ENCODE data around the gene ALKBH8. TPM values are rescaled to one million over a fixed set of nuclear protein-coding genes. Genes with fewer than 3 reads are reported as not detected.

ALKBH8 gene
- total and polyA plus RNA-seq, 2 of the 13 experiments (the other 11 are each of a cell fraction or from before 2014, with no cell fraction given), result 2.4 to 9.1 TPM

DNA sequence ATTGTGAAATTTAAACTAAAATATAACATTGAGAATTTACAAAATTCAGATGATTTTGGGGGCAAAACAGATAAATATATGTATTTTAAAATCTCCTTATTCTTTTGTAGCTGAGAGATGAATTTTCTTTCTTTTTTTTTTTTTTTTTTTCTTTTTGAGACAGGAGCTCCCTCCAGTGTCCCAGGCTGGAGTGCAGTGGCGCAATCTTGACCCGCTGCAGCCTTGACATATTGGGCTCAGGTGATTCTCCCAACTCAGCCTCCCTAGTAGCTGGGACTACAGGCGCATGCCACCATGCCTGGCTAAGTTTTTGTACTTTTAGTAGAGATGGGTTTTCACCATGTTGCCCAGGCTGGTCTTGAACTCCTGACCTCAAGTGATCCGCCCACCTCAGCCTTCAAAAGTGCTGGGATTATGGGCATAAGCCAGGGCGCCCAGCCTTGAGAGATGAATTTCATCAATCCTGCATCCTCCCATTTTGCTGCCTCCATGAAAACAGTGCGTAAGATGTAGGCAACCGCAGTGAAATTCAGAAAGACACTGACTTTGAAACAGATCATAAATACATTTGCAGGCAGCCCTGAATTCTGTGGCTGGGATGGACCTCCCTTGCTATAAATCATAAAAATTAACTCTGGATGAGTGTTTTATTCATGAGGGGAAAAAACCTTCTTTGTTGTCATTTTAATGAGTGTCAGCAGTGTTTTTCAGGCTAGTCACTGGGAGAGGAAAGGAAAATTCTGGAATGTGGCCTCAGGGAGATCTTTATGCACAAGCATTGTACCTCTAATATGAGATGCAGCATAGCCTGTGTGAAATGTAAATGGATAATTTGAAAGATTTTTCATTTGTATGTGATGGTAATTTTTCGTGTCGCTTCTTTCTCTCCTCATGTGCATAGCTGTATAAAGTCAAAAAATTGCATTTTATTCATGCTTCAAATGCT is 39.8 kb upstream of the ALKBH8 start:
- Histone ChIP-seq H2AFZ (ENCODE audit: low read length) (no peak overlapping the region), H3K36me3 (replicated peaks in 1 of 2; ENCODE audit: control insufficient read depth in 1 of 2, insufficient read depth in 2 of 2, low read length in 2 of 2) (no peaks in the 10 kb centered on the region), H3K4me3 (replicated peaks in 1 of 3; ENCODE audit: insufficient read depth in 1 of 3, low read depth in 2 of 3, low read length in 3 of 3) (no peak overlapping the region), H3K9me3 (ENCODE audit: low read length) (no peaks in the 10 kb centered on the region), H3K4me1 (ENCODE audit: insufficient read depth, low read length) (0 out of 2 replicates have a peak, but pooled peaks cover 8% of the 10 kb centered on the region), H4K20me1 (ENCODE audit: insufficient read depth, low read length) (no peaks in the 10 kb centered on the region), H3K27ac (ENCODE audit: extremely low read length, insufficient read depth, low read length) (no peak overlapping the region), H3K4me2 (ENCODE audit: low read depth, low read length) (no peak overlapping the region), H3K9ac (ENCODE audit: insufficient read depth, low read depth, low read length) (no peak overlapping the region), H3K79me2 (ENCODE audit: insufficient read depth, low read length) (no peaks in the 10 kb centered on the region), H3K27me3 (ENCODE audit: control insufficient read depth in 1 of 2, insufficient read depth in 2 of 2, low read length in 2 of 2) (no peaks in the 10 kb centered on the region)
- peak; percentile 40; the same call in 1 of the 2 replicates for TF ChIP-seq CEBPG (CRISPR knock-in tag; IDR thresholded peaks at IDR 0.05)
- TF ChIP-seq ZNF781 (CRISPR knock-in tag; IDR thresholded peaks at IDR 0.05; ENCODE audit: borderline replicate concordance, not compliant biosample characterization), result no peak
- TF ChIP-seq ZFP37 (CRISPR knock-in tag; IDR thresholded peaks at IDR 0.05; ENCODE audit: borderline replicate concordance), result no peak
- no peak for TF ChIP-seq IRX3 (CRISPR knock-in tag; IDR thresholded peaks at IDR 0.05; ENCODE audit: borderline replicate concordance, low read depth)
- TF ChIP-seq HNRNPL (IDR thresholded peaks at IDR 0.05; ENCODE audit: low read depth, low read length), result no peak
- ChIA-PET CTCF (ENCODE audit: low intra/inter-chr PET ratio, low total read pairs) (no interaction called here), POLR2A (no interaction called here)
- no TSS peak for BruUV-seq (replicated peaks)
- ATAC-seq (no peak; the same call in 2 of the 3 replicates), FAIRE-seq (no peak), DNase-seq (ENCODE audit: low spot score) (no peak)
- 53% methylated on average over 9 of the region's 9 CpGs for WGBS (ENCODE audit: low lambda C conversion rate)
- in situ Hi-C loops (cut with HindIII; ENCODE audit: extremely low pct_ligation_motif_present, low pct_unique_long_range_greater_than_20kb), result no loop called here
- intact Hi-C loops (cut with micrococcal nuclease; ENCODE audit: unreplicated experiment), result no loop called here

DNA sequence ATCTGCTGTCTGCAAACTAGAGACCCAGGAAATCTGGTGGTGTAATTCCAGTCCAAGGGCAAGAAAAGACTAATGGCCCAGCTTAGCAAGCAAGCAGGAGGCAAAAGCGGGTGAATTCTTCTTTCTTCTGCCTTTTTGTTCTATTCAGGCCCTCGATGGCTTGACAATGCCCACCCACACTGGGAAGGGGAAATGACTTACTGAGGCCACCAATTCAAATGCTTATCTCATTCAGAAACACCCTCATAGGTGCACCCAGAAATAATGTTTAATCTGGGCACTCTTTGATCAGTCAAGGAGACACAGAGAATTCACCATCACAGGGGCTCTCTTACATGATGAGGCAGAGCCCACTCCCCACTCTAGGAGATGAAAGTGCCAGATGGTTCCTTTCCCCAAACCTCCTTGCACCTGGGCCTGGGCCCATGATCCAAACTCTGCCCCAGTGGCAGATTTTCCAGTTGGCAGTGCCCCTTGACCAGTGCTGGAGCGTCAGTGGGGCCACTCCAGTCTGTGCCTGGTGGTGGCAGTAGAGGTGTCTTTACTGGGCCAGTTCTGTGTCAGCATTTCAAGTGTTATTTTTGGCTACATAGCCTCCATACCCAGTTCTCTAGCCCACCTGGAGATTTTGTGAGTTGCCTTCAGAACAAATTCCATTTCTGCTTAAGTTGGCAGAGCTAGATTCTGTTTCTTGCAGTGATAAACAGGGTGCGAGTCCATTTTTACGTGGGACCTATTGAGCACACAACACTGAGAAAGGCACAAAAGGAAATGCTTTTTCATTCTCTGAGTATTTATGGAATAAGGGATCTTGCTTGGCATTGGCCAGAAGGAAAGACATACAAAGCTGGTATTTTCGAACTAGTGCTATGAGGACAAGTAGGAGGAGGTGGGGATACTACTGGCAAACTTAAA is 32.9 kb upstream of the ALKBH8 start:
- in situ Hi-C loops (cut with HindIII; ENCODE audit: extremely low pct_ligation_motif_present, low pct_unique_long_range_greater_than_20kb) (no loop called here), intact Hi-C loops (cut with micrococcal nuclease; ENCODE audit: unreplicated experiment) (no loop called here)
- Histone ChIP-seq H2AFZ (ENCODE audit: low read length) (no peak overlapping the region), H3K9me3 (ENCODE audit: low read length) (no peaks in the 10 kb centered on the region), H3K36me3 (replicated peaks in 1 of 2; ENCODE audit: control insufficient read depth in 1 of 2, insufficient read depth in 2 of 2, low read length in 2 of 2) (no peaks in the 10 kb centered on the region), H3K4me2 (ENCODE audit: low read depth, low read length) (no peak overlapping the region), H3K4me1 (ENCODE audit: insufficient read depth, low read length) (no peaks in the 10 kb centered on the region), H3K27ac (ENCODE audit: extremely low read length, insufficient read depth, low read length) (no peak overlapping the region), H3K9ac (ENCODE audit: insufficient read depth, low read depth, low read length) (no peak overlapping the region), H3K4me3 (replicated peaks in 1 of 3; ENCODE audit: insufficient read depth in 1 of 3, low read depth in 2 of 3, low read length in 3 of 3) (no peak overlapping the region), H3K27me3 (ENCODE audit: control insufficient read depth in 1 of 2, insufficient read depth in 2 of 2, low read length in 2 of 2) (peaks cover 0 to 6% of the 10 kb centered on the region in 2 experiments; a peak in 1 of 5 replicates), H4K20me1 (ENCODE audit: insufficient read depth, low read length) (no peaks in the 10 kb centered on the region), H3K79me2 (ENCODE audit: insufficient read depth, low read length) (no peaks in the 10 kb centered on the region)
- DNase-seq (ENCODE audit: low spot score) (no peak), FAIRE-seq (no peak), ATAC-seq (peak; percentile 98)
- WGBS (ENCODE audit: low lambda C conversion rate), result 6% methylated on average over 6 of the region's 6 CpGs
- TF ChIP-seq MAFK (conservative IDR thresholded peaks at IDR 0.05 in 1 of 2, IDR thresholded peaks at IDR 0.05 in 1 of 2; ENCODE audit: low read length in 2 of 2) (peak in 1 of 2 experiments; percentile 14; a peak in 2 of 4 replicates), MAFF (IDR thresholded peaks at IDR 0.05; ENCODE audit: low read depth, low read length) (peak; percentile 24; the same call in 1 of the 2 replicates), SCMH1 (CRISPR knock-in tag; IDR thresholded peaks at IDR 0.05; ENCODE audit: borderline replicate concordance) (no peak), ZNF616 (CRISPR knock-in tag; IDR thresholded peaks at IDR 0.05; ENCODE audit: low read depth) (no peak), ISL2 (CRISPR knock-in tag; IDR thresholded peaks at IDR 0.05) (no peak), HNRNPL (IDR thresholded peaks at IDR 0.05; ENCODE audit: low read depth, low read length) (0 out of 2 replicates have a peak, but pooled peaks have one; percentile 57), CHD2 (IDR thresholded peaks at IDR 0.05; ENCODE audit: low read depth, low read length) (no peak)
- TF ChIP-seq, protein P1, sequence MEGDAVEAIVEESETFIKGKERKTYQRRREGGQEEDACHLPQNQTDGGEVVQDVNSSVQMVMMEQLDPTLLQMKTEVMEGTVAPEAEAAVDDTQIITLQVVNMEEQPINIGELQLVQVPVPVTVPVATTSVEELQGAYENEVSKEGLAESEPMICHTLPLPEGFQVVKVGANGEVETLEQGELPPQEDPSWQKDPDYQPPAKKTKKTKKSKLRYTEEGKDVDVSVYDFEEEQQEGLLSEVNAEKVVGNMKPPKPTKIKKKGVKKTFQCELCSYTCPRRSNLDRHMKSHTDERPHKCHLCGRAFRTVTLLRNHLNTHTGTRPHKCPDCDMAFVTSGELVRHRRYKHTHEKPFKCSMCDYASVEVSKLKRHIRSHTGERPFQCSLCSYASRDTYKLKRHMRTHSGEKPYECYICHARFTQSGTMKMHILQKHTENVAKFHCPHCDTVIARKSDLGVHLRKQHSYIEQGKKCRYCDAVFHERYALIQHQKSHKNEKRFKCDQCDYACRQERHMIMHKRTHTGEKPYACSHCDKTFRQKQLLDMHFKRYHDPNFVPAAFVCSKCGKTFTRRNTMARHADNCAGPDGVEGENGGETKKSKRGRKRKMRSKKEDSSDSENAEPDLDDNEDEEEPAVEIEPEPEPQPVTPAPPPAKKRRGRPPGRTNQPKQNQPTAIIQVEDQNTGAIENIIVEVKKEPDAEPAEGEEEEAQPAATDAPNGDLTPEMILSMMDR (CRISPR knock-in tag; IDR thresholded peaks at IDR 0.05), result peak; percentile 49
- TF ChIP-seq, protein P2, sequence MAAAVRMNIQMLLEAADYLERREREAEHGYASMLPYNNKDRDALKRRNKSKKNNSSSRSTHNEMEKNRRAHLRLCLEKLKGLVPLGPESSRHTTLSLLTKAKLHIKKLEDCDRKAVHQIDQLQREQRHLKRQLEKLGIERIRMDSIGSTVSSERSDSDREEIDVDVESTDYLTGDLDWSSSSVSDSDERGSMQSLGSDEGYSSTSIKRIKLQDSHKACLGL (CRISPR knock-in tag; IDR thresholded peaks at IDR 0.05), result no peak
- CTCF ChIA-PET (ENCODE audit: low intra/inter-chr PET ratio, low total read pairs), result no interaction called here
- BruUV-seq (replicated peaks), result no TSS peak
- POLR2A ChIA-PET, result no interaction called here
